NCI-H748 (cell line): Measurements from ENCODE around the gene RNF5.
"Not testable (repeated sequence)": the region's sequence is repeated elsewhere in the genome, so short reads cannot be mapped to it uniquely, and the experiment has no call there.

Experiments used
- DNase-seq: peaks from one replicate; lab custom pipeline; 2025; ENCODE audit not compliant: unreplicated experiment; lab: John Stamatoyannopoulos, UW

The RNF5 gene

GRCh38 chr6:32188381-32189068 is 10.3 kb downstream of the RNF5 start:
- DNase-seq, result no peak

- no peak for DNase-seq
These were observed 11.0 kb downstream of the RNF5 start for GRCh38 chr6:32189069-32189741.

GRCh38 chr6:32189742-32190053 is 11.5 kb downstream of the RNF5 start:
- no peak for DNase-seq

GRCh38 chr6:32190054-32190851 is 12.0 kb downstream of the RNF5 start, which contains the start of gene PBX2:
PBX2 (minus strand) TSS chr6:32190202; CDS start chr6:32189915, 287 bp downstream.
- DNase-seq, result peak; percentile 94

GRCh38 chr6:32190911-32191677 is 12.9 kb downstream of the RNF5 start:
- DNase-seq, result no peak

GRCh38 chr6:32191696-32192607 is 13.7 kb downstream of the RNF5 start:
- DNase-seq, result no peak

DNA sequence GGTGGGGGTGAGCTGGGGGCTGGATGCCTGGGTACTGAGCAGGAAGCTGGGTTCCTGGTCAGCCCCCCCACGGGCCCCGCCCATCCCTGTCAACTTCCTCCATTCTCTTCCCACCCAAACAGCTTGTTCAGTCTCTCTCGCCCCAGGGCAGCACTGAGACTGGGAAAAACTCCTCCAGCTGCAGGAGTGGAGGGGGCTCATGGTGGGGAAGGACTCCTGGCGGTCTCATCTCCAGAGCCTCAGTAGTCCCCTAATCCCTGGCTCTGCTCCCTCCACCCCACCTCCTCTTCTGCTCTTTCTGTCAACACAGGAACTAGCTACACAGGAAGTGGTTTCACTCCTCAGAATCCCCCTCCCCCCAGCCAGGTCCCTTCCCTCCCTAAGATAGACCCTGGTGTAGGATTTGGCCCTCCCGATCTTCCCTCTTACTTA is 14.4 kb downstream of the RNF5 start, which contains the start of gene GPSM3:
TSS of gene GPSM3 (minus strand) at position 36 of the 432 bp plus-strand sequence. CDS start 130 bp downstream, outside the sequence.
- DNase-seq, result peak; percentile 36

- DNase-seq, result not testable (repeated sequence)
These were observed 14.9 kb downstream of the RNF5 start for GRCh38 chr6:32193096-32193495.

- DNase-seq, result no peak
These were observed 16.2 kb downstream of the RNF5 start for GRCh38 chr6:32194388-32194787.

GRCh38 chr6:32194825-32195651 is 16.8 kb downstream of the RNF5 start:
- DNase-seq, result peak; percentile 51

DNA sequence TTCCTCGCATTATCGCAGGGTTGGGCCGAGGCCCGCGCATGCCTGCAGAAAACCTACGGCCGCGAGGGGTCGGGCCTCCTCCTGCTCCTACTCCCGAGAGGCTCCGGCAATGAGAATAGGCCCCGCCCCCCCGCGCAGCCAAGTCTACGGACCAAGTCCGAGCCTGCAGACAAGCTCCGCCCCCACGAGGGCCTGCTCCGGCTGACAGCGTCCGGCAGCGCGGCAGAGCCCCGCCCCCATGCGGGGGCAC is 17.4 kb downstream of the RNF5 start:
- peak; percentile 100 for DNase-seq

DNA sequence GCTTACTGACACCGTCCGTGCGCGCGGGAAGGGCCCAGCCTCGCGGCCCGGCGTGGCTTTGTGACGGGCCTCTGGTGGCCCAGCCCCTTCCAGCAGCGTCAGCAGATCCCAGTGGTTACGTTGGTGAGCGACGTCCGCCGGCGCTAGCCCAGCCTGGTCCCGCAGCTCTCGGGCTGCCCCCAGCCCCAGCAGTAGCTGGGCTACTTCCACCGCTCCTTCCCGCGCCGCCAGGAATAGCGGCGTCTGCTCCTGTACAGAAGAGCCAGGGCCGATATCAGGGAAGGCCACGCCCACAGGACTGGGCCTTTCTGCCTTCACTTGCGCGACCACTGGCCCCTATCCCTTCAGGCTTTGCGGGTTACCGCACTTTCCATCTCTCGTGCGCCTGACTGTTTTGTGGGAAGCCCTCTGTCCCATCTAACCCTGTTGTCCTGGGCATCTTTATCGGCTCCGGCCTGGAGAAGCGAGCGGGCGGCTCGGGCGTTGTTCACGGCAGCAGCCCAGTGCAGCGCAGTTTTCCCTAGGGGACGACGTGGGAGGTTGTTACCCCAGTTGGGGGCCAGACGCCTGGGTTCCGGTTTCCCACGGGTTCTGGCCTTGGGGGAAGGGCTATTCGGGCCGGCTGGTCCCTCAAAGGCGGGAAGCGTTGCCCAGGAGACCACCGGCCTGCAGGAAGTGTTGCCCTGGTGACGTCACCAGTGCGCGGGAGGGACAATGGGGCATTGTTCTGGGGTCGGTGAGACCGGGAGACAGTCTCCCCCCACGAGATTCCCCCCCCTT is 17.9 kb downstream of the RNF5 start:
- DNase-seq, result peak; percentile 99

DNA sequence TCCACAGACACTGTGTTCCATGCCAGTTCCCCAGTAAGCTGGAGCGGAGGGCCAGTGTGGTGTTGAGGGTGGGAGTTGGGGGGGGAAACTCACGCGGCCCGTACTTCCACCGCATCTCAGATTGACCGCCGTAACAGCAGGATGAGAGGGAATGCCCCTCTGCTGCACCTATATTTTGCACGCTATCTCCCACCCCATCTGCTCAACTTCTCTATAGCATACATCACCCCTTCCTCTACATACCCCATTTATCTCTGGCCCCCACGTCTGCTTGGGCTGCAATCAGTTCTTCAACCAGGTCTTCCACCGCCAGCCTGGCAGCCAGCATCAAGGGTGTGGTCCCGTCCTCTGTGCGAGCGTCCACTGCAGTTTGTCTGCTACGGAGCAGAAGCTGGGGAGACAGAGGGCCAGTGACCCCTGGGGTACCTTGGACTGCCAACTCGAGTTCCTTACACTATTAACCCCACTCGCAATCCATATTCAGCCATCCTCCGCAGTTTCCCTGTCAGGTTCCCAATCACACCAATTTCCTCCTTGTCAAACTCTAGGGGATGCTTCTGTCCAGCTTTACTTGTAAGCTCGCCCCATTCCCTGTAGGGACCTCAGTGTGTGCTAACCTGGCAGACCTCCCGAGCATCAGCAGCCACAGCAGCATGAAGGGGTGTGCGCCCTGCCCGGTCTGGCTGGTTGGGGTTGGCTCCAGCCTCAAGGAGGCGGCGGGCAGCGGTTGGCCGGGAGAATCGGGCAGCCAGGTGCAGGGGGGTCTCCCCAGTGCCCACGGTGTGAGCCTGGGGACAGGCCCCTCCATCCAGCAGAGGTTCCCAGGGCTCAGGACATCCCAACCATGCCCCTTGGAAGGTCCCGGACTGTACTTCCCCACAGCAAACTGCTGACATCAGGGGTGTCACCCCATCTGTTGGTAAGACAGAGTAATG is 18.7 kb downstream of the RNF5 start:
- DNase-seq, result peak; percentile 75

- no peak for DNase-seq
These were observed 20.1 kb downstream of the RNF5 start for GRCh38 chr6:32198345-32198696.

GRCh38 chr6:32198866-32199265 is 20.7 kb downstream of the RNF5 start:
- no peak for DNase-seq

DNA sequence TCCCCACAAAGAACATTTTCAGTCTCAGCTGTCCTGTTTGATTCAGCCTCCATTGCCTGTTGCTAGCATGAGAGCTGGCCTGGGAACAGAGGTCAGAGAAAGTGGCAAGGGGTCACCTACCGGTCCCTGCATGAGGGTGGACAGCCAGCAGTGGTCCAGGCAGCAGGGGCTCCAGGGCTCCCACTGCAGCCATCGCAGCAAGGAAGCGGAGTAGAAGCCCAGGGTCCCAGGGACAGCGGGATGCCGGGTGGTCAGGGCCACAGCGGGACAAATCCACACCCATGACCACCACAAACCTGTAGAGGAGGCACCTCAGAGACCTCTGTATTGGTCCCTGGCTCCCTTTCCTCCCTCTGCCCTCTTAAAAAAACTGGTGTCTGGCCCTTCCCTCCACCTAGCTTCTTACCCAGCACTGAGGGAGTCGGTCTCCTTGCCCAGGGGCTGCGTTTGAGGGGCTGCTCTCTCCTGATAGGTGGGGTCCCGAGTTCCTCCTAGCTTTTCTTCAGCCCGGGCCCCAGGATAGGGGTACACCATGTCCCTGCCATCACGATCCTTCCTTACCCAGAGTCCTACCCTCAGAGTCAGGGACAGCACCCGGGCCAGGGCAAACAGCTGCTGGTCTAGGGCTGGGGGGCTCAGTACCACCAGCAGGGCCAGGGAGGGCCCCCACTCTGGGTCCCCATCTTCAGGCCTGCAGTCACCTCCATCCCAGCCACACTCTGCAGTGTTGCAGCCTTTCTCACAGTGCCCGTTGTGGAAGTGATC is 22.7 kb downstream of the RNF5 start:
- no peak for DNase-seq

GRCh38 chr6:32202186-32202585 is 24.0 kb downstream of the RNF5 start:
- DNase-seq, result no peak
